ENCODE results near the gene TCAP.

The TCAP gene

DNA sequence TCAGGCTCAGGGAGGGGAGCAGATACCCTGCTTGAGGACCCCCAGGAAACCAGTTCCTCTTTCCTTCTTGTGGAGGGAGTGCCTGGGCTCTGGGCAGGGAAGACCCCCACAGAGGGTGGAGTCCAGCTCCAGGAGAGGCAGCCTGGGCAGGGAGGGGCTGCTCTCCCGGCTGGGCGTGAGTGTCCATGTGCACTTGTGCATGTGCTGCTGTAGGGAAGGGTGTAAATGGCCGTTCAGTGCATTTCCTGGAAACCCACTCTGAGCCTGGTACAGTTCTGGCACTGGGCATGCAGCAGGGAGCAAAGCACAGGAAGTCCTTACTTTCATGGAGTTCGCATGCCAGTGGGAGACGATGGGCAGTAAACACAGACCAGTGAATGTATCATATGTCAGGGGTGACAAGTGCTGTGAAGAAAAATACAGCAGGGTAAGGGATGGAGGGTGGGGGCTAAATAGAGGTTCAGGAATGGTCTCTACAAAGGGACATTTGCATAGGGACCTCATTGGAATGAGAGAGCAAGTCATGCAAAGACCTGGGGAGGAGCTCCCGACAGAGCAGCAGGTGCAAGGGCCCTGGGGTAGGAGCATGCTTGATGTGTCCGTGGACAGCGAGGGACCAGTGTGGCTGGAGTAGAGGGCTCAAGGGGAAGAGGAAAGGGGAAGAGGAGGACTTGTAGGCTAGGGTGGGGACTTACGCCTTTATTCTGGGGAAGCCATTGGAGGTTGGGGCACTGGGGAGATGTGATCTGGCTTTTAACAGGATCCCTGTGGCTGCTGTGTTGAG lies 22.7 kb upstream of the TCAP start:
- TF ChIP-seq, protein P1, sequence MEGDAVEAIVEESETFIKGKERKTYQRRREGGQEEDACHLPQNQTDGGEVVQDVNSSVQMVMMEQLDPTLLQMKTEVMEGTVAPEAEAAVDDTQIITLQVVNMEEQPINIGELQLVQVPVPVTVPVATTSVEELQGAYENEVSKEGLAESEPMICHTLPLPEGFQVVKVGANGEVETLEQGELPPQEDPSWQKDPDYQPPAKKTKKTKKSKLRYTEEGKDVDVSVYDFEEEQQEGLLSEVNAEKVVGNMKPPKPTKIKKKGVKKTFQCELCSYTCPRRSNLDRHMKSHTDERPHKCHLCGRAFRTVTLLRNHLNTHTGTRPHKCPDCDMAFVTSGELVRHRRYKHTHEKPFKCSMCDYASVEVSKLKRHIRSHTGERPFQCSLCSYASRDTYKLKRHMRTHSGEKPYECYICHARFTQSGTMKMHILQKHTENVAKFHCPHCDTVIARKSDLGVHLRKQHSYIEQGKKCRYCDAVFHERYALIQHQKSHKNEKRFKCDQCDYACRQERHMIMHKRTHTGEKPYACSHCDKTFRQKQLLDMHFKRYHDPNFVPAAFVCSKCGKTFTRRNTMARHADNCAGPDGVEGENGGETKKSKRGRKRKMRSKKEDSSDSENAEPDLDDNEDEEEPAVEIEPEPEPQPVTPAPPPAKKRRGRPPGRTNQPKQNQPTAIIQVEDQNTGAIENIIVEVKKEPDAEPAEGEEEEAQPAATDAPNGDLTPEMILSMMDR (IDR thresholded peaks at IDR 0.05; ENCODE audit: low read depth, low read length): no peak
- TF ChIP-seq MYC (IDR thresholded peaks at IDR 0.05; ENCODE audit: low read depth, low read length): no peak
- TF ChIP-seq, protein P2, sequence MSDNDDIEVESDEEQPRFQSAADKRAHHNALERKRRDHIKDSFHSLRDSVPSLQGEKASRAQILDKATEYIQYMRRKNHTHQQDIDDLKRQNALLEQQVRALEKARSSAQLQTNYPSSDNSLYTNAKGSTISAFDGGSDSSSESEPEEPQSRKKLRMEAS (IDR thresholded peaks at IDR 0.05; ENCODE audit: low read depth, low read length): no peak
- TF ChIP-seq POLR2A (IDR thresholded peaks at IDR 0.05; ENCODE audit: extremely low read depth, insufficient read length): no peak
- H3K4me3 ChIP-seq (ENCODE audit: low read depth, low read length): no peak overlapping the region
- no peak for DNase-seq (ENCODE audit: low read depth)

DNA sequence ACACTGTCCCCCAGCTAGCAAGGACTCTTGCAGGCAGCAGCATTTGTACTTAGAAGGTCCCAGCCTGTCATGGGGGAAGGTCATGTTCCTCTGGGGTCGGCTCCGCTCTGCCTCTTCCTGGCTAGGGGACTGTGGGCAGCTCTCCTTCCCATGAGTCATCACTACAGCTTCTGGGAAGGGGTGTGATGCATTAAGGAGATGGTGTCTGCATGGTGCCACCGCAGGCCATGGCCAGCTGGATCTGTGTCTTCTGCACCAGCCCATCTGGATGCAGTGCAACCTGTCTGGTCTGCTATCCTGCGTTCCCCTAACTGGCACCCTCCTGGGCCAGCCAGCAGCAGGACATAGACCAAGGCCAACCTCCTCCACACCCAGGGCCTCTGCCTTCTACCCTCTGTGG lies 21.9 kb upstream of the TCAP start:
- TF ChIP-seq, protein P1 (IDR thresholded peaks at IDR 0.05; ENCODE audit: low read depth, low read length): no peak
- no peak for TF ChIP-seq MYC (IDR thresholded peaks at IDR 0.05; ENCODE audit: low read depth, low read length)
- no peak for TF ChIP-seq POLR2A (IDR thresholded peaks at IDR 0.05; ENCODE audit: extremely low read depth, insufficient read length)
- TF ChIP-seq, protein P2 (IDR thresholded peaks at IDR 0.05; ENCODE audit: low read depth, low read length): no peak
- DNase-seq (ENCODE audit: low read depth): peak; percentile 44
- H3K4me3 ChIP-seq (ENCODE audit: low read depth, low read length): no peak overlapping the region

DNA sequence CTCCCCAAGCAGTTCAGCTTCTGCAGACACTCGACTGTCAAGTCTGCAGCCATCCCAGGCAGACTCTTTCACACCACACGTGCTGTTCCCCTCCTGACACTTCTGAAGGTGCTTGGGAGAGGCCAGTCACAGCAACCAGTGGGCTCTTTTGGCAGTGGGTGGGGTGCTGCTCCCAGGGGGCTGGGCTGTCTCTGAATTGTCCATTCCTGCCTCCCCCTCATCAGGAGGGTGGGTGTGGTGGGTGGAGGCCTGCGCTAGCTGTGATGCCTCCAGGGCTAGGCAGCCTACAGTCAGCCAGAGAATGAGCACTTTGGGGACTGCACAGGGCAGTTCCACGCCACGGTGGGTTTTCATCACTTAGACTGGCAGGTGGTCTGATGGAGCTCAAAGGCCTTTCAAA lies 17.9 kb upstream of the TCAP start:
- H3K4me3 ChIP-seq (ENCODE audit: low read depth, low read length): no peak overlapping the region
- TF ChIP-seq, protein P2 (IDR thresholded peaks at IDR 0.05; ENCODE audit: low read depth, low read length): no peak
- no peak for TF ChIP-seq MYC (IDR thresholded peaks at IDR 0.05; ENCODE audit: low read depth, low read length)
- TF ChIP-seq POLR2A (IDR thresholded peaks at IDR 0.05; ENCODE audit: extremely low read depth, insufficient read length): no peak
- TF ChIP-seq, protein P1 (IDR thresholded peaks at IDR 0.05; ENCODE audit: low read depth, low read length): no peak
- DNase-seq (ENCODE audit: low read depth): no peak

DNA sequence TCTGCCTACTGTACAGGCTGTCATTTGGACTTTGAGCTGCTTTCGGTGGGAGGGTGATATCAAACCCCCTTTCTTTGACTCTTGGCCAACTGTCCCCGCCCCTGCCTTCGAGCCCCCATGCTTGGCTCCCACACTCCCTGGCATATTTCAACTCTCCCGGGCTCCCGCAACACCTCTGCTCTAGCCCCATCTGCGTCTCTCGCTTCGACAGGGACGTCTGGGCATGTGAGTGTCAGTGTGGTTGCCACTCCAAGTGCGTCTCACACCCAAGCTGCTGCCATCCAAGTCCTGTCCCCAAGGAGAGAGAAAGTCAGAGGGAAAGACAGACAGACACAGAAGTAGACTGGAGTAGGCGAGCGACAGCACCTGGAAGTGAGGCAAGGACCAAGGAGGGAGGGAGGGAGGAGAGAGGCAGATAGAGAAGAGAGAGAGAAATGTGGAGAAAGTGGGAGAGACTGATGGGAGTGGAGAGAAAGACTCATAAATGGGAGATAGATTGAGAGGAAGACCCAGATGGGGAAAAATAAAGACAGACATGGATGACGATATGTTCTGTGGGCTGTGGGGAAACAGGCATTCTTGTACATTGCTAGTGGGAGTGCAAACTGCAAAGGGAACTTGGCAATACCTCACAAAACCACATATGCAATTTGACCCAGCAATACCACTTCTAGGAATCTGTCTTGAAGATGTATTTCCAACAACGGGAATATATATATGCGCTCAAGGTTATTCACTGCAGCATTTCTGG lies 16.4 kb upstream of the TCAP start:
- DNase-seq (ENCODE audit: low read depth): no peak
- TF ChIP-seq MYC (IDR thresholded peaks at IDR 0.05; ENCODE audit: low read depth, low read length) (no peak), POLR2A (IDR thresholded peaks at IDR 0.05; ENCODE audit: extremely low read depth, insufficient read length) (no peak)
- TF ChIP-seq, protein P1 (IDR thresholded peaks at IDR 0.05; ENCODE audit: low read depth, low read length): no peak
- TF ChIP-seq, protein P2 (IDR thresholded peaks at IDR 0.05; ENCODE audit: low read depth, low read length): no peak
- no peak overlapping the region for H3K4me3 ChIP-seq (ENCODE audit: low read depth, low read length)

DNA sequence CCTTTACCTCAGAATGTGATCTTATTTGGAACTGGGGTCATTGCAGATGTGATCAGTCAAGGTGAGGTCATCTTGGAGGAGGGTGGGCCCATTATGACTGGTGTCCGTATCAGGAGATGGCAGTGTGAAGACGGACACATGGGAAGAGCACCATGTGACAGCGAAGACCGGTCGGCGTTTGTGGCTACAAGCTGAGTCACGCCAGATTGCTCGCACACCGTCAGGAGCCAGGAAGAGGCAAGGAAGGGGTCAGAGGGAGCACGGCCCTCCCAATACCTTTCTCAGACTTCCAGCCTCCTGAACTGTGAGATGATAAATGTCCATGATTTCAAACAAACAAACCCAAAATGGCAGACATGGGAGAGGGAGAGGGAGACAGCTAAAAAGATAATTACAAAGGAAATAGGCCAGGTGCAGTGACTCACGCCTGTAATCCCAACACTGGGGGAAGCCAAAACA lies 15.0 kb upstream of the TCAP start:
- TF ChIP-seq MYC (IDR thresholded peaks at IDR 0.05; ENCODE audit: low read depth, low read length) (no peak), POLR2A (IDR thresholded peaks at IDR 0.05; ENCODE audit: extremely low read depth, insufficient read length) (no peak)
- TF ChIP-seq, protein P1 (IDR thresholded peaks at IDR 0.05; ENCODE audit: low read depth, low read length): no peak
- TF ChIP-seq, protein P2 (IDR thresholded peaks at IDR 0.05; ENCODE audit: low read depth, low read length): no peak
- DNase-seq (ENCODE audit: low read depth): no peak
- H3K4me3 ChIP-seq (ENCODE audit: low read depth, low read length): no peak overlapping the region

All from NB4 (cell line).